NT2/D1 (cell line): Measurements from ENCODE around the gene SLC25A21.

Source experiments
- DNase-seq: peaks from one replicate; pipeline ENCODE4 v3.0.0-alpha.2; 2011; ENCODE audit warnings: low read depth, low spot score
- H3K27me3 ChIP-seq: 2 replicates; pipeline ENCODE4 v1.6.0; 2011; ENCODE audit warnings: mild to moderate bottlenecking; ENCODE audit not compliant: insufficient read length, insufficient read depth
- H3K36me3 ChIP-seq: 2 replicates; pipeline ENCODE4 v1.6.1; 2011; ENCODE audit warnings: mild to moderate bottlenecking, low read length, mixed read lengths; ENCODE audit not compliant: insufficient read depth, insufficient read length
- H3K4me1 ChIP-seq: 2 replicates; pipeline ENCODE4 v1.5.1; 2011; ENCODE audit not compliant: insufficient read depth, insufficient read length
- H3K4me3 ChIP-seq: 2 replicates; pipeline ENCODE4 v1.5.1; 2011; ENCODE audit warnings: low read depth; ENCODE audit not compliant: insufficient read length
- H3K9ac ChIP-seq: 2 replicates; pipeline ENCODE4 v1.6.0; 2011; ENCODE audit warnings: low read depth; ENCODE audit not compliant: insufficient read length
- H3K9me3 ChIP-seq: 2 replicates; pipeline ENCODE4 v1.5.1; 2011; ENCODE audit warnings: mild to moderate bottlenecking, low read length; ENCODE audit not compliant: insufficient read depth
- SUZ12 ChIP-seq: IDR thresholded peaks from 2 replicates; pipeline ENCODE4 v1.6.1; 2011; ENCODE audit not compliant: insufficient read length, insufficient read depth; ENCODE audit errors: extremely low read depth
- YY1 ChIP-seq: IDR thresholded peaks from 2 replicates; pipeline ENCODE4 v1.6.1; 2011; ENCODE audit not compliant: insufficient read length, insufficient read depth
- ZNF274 ChIP-seq: IDR thresholded peaks from 2 replicates; pipeline ENCODE4 v1.6.1; 2011; ENCODE audit warnings: mild to moderate bottlenecking, low read depth, low read length

SLC25A21 gene

DNA sequence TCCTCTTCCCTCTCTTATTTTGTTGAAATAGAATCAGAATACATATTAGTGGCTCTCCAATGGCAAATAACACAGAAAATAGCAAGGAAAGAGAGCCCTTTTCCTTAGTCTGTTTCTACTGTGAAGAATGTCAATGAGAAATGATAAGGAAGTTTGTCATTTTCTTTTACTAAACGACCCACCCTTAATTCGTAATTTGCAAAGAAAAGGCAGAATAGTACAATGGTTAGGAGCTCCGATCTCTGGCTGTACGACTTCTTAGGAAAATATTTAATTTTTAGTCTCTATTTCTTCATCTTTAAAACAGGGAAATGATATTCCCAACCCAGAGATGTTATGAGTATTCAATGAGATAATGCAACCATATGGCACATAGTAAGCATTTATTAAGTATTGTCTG is 504.7 kb downstream of the SLC25A21 start:
- no peak overlapping the region for H3K4me3 ChIP-seq

DNA sequence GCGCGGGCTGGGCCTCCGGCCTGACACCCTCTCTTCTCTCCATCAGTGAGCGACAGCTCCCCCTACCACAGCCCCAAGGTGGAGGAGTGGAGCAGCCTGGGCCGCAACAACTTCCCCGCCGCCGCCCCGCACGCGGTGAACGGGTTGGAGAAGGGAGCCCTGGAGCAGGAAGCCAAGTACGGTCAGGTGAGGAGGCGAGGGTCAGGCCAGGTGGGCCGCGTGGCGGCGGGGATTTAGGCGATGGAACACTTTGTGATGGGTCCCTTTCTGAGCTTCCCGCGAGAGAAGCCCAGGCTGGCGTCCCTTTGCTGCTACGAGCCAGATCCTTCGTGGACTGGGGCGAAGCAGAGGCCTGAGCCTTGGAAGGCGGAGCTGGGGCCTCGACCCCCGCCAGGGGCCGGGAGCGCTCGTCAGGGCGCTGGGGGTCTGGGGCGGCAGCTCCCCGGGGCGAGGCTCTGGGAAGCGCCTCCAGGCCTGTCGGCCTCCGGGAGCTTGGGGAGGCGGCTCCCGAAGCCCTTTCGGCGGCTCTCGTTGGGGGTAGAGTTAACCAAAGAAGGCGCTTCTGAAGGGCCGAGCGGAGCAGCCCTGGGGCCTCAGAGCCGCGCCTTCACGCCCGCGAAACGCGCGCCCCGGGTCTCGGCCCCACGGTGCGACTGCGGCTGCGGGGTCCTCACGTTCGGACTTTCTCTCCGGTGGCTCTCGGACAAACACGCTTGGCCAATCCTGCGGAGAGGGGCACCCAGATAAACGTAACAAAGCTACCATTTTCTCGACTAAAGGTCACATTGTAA is 505.8 kb downstream of the SLC25A21 start:
- Histone ChIP-seq H3K4me3 (peak overlapping the region; percentile 42), H3K27me3 (peaks cover 66% of the 10 kb centered on the region), H3K9me3 (no peaks in the 10 kb centered on the region), H3K9ac (peak overlapping the region; percentile 56), H3K4me1 (no peaks in the 10 kb centered on the region), H3K36me3 (no peaks in the 10 kb centered on the region)
- no peak for DNase-seq
- TF ChIP-seq ZNF274 (no peak), SUZ12 (peak; percentile 71)

More for the DNA sequence above, 504.7 kb downstream of the SLC25A21 start:
- H3K4me1 ChIP-seq, result no peaks in the 10 kb centered on the region
- no peak for DNase-seq
- no peak overlapping the region for H3K9ac ChIP-seq
- H3K36me3 ChIP-seq, result no peaks in the 10 kb centered on the region
- no peaks in the 10 kb centered on the region for H3K9me3 ChIP-seq
- TF ChIP-seq ZNF274 (no peak), YY1 (no peak), SUZ12 (no peak)
- H3K27me3 ChIP-seq, result peaks cover 60% of the 10 kb centered on the region

DNA sequence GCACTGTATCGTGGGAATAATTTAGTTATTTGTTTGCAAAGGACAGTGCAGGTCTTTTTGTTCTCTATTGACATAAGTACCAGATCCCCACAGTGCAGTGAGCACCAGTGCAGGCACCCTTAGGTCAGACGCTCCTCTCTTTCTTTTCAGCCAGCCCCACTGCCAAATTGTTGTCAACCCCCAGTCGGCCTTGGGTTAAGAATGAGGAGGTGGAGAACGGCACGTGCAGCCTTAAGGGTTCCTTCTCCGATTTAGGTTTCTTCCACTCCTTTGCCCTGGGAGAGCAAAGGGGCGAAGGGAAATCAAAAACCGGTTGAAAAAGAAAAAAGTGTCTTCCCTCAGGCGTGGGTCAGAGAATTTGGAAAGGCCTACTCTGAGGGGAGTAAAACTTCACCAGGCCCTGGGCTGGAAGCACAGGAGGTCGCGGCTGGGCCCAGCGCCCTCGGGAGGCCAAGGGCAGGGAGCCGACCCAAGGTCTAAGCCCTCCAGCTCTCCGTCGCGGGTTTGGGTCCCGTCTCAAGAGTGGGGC is 506.5 kb downstream of the SLC25A21 start:
- no peaks in the 10 kb centered on the region for H3K36me3 ChIP-seq
- H3K9ac ChIP-seq, result peak overlapping the region; percentile 56
- peaks cover 3% of the 10 kb centered on the region for H3K4me1 ChIP-seq
- peaks cover 72% of the 10 kb centered on the region for H3K27me3 ChIP-seq
- peak overlapping the region; percentile 42 for H3K4me3 ChIP-seq
- DNase-seq, result no peak
- TF ChIP-seq SUZ12 (no peak), ZNF274 (no peak), YY1 (no peak)
- no peaks in the 10 kb centered on the region for H3K9me3 ChIP-seq

DNA sequence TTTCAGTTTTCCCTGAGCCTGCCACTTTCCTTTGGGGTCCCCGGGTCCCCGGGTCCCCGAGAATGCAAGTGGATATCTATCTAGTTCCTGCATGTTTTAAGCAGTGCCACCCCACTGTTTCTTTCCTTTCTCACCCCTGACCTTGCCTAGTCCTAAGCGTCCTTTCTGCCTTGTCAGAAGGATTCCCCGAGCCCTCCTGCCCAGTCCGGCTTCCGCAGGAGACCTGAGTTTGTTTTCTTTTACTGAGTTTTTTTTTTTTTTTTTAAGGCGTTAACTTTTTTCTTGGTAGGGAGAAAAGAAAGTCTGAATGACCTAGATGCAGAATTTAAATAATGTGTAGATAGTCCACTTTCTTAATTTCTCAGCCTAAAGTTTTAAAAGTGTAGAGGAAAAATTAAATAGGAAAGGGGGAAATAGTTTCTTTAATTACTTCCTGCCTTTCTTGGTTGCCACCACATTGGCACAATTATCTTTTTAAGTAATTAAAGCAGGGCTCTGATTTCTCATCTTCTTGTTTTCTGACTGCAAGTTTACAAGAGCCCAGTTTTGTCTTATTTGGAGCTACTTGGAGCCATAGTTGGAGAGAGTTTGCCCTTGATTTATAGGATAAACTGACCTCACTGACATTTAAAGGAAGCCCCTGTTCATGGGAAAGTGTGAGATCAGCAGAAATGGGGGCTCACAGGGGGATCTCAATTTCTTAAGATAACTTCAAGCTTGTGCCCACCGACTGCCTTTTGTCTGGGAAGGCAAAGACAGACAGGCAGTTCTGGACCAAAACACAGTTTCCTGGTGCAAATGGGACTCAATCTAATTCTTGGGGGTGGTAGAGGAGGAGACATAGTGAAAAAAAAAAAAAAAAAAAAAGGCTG is 507.8 kb downstream of the SLC25A21 start:
- TF ChIP-seq SUZ12 (no peak), YY1 (no peak), ZNF274 (no peak)
- Histone ChIP-seq H3K4me1 (peaks cover 7% of the 10 kb centered on the region), H3K4me3 (no peak overlapping the region), H3K9me3 (no peaks in the 10 kb centered on the region), H3K36me3 (no peaks in the 10 kb centered on the region), H3K9ac (no peak overlapping the region), H3K27me3 (peaks cover 83% of the 10 kb centered on the region)
- no peak for DNase-seq

DNA sequence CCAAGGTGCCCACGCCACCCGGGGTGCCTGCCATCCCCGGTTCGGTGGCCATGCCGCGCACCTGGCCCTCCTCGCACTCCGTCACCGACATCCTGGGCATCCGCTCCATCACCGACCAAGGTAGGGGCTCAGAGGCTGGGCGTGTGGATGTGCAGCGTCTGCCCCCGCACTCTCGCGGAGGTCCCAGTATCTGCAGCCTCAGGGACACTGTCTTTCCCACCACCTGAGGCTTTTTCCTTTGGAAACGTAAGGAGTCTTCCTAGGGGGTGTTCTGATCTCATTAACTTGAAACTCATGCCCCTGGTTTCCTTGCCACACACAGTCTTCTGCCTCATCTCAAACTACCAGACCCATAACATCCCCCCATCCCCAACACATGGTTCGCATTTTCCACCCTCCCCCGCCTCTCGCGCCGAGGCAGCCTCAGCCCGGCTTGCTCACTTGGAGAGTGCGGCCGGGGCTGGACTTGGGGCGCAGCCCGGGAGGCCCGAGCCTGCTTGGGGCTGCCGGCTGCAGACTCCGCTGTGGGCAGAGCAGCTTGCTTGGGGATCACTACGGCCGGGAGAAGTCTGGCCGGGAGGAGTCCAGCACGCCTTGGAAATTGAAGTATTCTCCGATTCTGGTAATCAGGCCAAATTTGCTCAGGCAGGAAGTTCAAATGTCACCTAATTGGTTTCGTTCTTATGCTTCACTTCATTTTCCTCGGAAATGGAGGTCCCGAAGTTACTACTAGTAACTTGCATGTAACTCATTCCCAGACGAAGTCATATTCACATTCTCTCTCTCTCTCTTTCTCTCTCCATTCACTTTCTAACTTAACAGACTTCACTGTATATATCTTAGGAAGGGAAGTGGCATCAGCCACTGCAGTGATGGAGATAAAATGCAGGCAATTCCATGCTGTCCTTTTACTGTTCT is 508.7 kb downstream of the SLC25A21 start:
- H3K4me1 ChIP-seq, result peaks cover 8% of the 10 kb centered on the region
- TF ChIP-seq SUZ12 (peak; percentile 90), ZNF274 (no peak)
- no peak for DNase-seq
- H3K9me3 ChIP-seq, result no peaks in the 10 kb centered on the region
- peaks cover 90% of the 10 kb centered on the region for H3K27me3 ChIP-seq
- H3K36me3 ChIP-seq, result no peaks in the 10 kb centered on the region
- H3K9ac ChIP-seq, result no peak overlapping the region
- peak overlapping the region; percentile 54 for H3K4me3 ChIP-seq

DNA sequence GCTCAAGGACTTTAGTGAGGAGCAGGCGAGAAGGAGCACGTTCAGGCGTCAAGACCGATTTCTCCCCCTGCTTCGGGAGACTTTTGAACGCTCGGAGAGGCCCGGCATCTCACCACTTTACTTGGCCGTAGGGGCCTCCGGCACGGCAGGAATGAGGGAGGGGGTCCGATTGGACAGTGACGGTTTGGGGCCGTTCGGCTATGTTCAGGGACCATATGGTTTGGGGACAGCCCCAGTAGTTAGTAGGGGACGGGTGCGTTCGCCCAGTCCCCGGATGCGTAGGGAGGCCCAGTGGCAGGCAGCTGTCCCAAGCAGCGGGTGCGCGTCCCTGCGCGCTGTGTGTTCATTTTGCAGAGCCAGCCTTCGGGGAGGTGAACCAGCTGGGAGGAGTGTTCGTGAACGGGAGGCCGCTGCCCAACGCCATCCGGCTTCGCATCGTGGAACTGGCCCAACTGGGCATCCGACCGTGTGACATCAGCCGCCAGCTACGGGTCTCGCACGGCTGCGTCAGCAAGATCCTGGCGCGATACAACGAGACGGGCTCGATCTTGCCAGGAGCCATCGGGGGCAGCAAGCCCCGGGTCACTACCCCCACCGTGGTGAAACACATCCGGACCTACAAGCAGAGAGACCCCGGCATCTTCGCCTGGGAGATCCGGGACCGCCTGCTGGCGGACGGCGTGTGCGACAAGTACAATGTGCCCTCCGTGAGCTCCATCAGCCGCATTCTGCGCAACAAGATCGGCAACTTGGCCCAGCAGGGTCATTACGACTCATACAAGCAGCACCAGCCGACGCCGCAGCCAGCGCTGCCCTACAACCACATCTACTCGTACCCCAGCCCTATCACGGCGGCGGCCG is 509.6 kb downstream of the SLC25A21 start:
- peak overlapping the region; percentile 54 for H3K4me3 ChIP-seq
- peaks cover 95% of the 10 kb centered on the region for H3K27me3 ChIP-seq
- no peaks in the 10 kb centered on the region for H3K9me3 ChIP-seq
- H3K4me1 ChIP-seq, result peaks cover 8% of the 10 kb centered on the region
- TF ChIP-seq YY1 (no peak), ZNF274 (no peak), SUZ12 (no peak)
- H3K36me3 ChIP-seq, result no peaks in the 10 kb centered on the region
- no peak for DNase-seq
- H3K9ac ChIP-seq, result peak overlapping the region; percentile 56
